Ecto neural progenitor cell (in vitro differentiated cells): ENCODE results near the gene FAT3.

Experiments
- DNase-seq: peaks from one replicate; pipeline ENCODE4 v3.0.0-alpha.2; 2018; ENCODE audit warnings: low spot score

FAT3 gene

DNA sequence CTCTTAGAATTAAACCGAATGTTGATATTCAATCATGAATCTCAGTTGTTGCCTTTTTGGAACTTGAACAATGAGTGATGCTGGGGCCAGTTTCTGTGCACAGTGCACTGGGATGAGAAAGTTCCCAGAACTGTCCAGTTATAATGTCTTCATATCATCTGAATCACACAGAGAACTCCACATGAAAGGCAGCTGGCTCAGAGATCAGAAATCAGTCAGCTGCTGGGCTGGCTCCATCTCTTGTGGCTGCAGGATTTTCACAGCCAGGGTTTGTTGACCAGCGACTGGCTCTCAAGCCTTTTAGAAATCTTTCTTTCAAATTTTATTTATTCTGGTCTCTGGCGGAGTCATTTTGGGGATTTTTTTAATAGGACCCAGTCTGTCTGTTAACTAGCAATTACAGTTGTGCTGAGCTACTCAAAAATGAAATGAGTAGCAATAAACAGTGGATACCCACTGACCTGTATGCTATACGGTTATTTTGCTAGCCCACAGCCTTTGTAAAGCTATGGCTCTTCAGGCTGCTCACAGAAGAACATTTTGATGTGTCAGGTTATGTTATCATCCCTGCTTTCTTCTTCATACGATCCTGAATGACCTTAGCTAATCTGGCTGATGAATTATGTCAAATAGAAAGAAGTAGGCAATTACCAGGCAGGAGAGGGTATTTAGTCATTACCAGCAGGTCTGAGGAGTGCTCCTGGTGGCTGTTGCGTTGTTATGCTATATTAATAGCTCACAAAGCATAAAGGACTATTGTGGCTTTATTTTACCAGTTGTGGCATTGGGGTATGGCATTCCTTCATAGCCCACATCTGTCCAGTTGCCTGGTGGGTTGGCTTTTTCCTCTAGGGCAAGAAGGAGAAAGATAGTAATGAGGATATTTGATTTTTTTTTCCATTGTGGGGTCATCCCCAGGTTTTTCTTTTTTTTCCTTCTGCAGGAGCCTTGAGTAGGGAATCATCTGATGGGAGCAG is 3.6 kb downstream of the FAT3 start:
- no peak for DNase-seq

DNA sequence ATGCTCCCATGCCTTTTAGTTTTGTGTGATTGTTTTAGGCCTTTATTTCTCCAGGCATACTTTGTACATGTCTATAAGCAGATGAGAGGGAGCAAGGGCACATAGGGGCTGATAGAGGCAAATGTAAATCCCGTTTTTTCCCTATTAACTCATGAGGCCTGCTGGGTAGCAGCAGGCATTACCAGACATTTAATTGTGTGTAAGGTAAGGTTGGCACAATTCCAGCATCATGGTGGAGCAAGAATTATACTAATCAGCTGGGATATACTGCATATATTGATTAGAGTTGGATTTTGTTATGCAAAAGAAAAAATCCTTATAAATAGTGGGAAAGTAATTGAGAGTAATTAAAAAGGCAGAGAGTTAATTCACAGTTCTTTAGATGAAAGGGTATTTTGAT is 12.2 kb downstream of the FAT3 start:
- DNase-seq = no peak

DNA sequence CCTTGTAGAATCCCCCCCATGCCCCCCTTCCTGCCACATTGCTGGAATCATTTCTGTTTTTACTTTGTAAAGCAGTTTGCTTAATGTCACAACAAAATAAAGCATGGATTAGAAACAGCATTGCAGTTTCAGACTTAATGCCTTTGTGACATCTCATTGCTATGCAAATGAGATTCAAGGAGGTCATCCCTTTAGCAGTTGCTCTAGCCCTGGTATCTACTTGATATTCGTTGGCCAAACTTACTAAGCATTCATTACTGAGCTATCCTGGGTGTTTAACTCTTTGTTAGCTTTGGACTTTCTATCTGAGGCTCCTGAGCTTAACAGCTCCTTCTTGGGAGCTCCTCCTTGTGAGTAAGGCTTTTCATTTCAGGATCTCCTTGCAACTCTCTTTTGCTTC is 16.3 kb downstream of the FAT3 start:
- no peak for DNase-seq

DNA sequence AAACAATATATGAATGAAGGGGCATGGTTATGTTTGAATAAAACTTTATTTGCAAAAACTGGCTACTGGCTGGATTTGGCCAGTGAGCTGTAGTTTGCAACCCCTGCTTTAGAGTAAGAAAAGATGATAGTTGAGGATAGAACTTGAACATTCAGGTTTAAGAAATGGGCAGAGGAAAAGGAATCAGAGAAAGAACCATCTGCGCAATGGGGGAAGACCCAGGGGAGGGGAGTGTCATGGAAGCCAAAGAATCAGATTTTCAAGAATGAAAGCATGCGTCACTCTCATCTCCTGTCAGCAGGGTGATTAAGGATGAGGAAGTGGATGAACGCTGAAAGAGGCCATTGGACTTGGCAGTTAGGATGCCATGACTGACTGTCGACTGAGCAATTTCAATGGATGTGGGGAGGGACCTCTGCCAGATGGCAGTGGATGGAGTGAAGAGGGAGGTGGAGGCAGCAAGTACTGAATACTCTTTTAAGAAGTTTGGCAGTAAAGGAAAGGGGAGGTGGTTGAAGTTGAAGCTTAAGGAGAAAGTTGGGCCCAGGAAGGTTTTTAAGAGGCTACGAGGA is 21.2 kb downstream of the FAT3 start:
- DNase-seq = no peak

DNA sequence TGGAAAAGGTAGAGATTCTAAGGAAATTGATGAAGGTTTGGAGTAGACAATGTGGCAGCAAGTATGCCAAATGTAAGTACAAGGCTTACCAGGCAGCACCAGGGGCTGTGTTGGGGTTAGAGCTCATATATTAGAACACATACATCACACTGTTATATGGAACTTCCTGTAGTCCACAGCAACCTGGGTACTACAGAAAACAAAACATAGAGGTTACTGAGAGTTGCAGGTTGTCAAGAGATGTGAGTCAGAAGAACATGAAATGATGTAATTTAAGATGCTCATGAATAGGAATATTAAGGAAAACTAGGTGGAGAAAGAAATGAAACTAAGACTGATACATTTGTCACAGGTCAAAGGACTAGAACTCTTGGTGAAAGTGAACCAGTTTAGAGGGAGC is 22.0 kb downstream of the FAT3 start:
- no peak for DNase-seq

DNA sequence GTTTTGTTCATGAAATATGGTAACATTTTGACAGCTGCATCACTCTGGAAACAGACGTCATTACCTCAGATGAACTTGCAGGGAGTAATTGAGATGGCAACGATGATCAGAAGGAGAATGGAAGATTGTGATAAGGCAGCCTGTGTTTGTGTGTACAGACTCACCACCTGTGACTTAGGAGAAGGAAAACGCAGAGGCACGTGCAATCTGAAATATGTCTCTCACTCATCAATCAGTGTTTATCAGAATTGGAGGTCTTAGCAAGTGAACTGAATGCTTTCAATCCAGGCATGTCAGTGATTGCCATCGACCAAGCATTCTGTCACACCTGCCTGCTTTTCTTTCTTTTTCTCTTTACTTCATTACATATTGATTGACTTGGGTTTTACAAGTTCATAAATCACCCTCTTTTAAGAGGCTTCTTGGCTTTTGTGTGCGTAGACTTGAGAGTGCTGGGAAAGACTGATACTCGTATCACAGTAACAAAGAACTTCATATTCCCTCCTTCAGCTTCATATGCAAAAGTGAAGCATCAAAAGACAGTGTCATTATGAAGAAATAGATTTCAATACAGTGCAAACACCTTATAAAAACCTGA is 24.6 kb downstream of the FAT3 start:
- DNase-seq = no peak

DNA sequence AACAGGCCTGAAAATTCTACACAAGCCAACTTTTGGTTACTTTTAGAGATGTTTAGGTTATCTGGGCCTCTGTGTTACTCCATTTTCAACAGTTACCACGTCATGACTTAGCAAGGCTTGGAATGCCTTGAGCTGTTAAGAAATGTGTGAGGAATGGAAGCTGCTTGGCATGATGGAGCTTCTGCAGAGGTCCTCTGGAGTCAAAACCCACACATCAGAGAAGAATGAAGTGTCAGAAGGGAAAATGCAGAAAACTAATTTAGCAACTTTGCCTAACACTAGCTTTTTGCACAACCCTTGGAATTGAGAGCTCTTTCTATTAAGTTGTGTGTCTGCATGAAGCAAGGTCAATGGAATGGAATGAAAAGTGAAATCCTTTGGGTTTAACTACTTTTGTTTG is 27.4 kb downstream of the FAT3 start:
- no peak for DNase-seq

DNA sequence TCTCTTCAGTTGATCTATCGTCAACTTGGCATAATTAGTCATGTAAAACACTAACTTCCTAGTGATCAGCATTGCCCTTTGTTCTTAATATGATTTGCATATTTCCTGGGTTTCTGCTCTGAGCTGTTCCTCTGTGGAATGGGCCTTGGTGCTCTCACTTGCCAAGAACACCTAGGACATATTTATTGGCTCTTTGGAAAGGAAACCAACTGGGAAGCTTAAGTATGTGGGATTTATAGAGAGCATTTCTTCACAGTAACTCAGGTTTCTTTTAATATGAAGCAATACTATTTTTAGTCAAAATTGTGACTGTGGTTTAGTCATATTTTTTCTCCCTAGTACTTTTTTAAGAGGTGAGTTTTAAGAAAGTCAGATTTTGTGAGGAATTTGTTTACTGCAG is 28.8 kb downstream of the FAT3 start:
- DNase-seq = no peak

DNA sequence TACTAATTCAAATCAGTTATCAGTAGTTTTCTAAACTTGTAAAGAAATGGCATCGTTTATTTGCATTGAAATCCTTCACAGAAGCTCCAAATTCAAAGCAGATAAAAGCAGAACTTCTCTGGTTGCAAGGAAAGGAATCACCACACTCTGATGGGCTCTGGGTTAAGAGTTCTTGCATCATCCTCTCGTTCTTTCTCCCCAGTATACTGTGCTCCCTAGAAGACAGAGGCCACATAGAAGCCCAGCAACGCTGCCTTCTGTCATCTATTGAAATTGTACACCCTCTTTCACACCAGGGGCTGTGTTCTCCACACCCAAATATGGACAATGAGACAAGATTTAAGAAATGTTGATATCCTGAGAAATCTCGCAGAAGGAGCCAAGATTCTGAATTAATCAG is 29.3 kb downstream of the FAT3 start:
- no peak for DNase-seq

DNA sequence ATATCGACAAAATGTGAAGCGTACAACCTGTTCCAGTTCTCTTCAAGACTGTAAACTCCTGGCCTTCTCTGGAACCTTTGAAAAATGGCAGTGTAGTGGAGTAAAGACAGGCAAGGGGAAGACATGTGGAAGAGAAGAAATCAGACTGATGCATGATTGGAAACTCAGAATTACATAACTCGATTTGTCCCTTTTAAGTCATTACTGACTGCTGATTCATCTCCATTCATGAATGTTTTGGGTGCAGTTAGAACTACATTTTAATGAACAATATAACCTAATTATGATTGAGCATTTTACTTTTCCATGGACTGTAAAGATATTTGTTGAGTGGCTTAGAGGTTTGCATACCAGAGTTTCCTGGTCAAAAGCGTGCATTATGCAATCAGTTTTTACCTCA is 32.9 kb downstream of the FAT3 start:
- DNase-seq = no peak

DNA sequence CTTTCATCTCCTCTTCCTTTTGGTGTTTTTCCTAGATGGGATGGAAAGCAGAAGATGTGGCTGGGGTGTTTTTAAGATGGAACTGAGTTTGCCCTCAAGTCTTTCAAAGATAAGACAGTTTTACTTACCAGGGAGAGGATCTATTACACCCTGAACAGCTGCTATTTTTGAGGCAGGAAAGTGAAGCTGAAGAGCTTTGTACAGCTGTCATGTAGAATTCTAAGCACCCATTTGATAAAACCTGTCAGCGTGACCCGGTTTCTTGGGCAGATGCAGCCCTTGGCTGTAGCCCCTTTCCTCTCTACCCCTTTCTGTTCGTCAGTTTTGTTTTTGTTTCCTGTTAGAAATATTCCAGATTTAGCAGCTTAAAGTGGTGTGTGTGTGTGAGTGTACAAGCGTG is 35.2 kb downstream of the FAT3 start:
- no peak for DNase-seq

DNA sequence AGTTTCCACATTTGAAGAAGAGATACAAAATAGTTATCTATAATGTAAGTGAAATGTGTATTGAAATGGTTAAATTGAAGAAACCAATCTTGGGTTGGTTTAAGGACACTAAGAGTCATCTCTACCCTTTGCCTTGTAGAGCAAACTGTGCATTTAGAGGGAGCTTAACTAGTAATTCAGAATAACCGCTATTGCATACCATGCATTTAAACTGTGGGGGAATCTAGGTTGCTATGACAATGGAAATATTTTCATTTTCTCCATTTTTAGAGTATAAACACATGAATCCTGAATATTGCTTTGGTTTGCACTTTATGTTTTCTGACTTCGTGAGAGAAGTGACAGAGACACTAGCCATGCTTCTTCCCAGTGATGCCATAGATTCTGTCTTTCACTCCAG is 39.7 kb downstream of the FAT3 start:
- no peak for DNase-seq

DNA sequence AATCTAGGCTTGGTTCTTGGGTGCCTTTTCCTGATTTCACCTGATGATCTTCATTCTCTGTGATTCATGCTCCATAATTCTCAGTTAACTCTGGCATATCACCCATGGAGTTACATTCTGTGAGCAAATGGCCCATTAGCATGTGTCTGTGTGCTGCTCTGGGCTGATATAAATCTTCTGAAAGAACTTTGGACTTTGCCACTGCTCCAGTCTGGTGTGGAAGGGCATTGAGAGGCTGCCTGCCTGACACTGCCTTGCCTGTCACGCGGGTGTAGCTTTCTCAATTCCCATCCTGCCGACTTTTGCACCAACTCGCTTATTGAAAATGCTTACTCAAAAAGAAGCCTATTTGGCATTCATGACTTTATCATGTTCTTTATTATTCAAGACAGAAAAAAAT is 42.2 kb downstream of the FAT3 start:
- no peak for DNase-seq

DNA sequence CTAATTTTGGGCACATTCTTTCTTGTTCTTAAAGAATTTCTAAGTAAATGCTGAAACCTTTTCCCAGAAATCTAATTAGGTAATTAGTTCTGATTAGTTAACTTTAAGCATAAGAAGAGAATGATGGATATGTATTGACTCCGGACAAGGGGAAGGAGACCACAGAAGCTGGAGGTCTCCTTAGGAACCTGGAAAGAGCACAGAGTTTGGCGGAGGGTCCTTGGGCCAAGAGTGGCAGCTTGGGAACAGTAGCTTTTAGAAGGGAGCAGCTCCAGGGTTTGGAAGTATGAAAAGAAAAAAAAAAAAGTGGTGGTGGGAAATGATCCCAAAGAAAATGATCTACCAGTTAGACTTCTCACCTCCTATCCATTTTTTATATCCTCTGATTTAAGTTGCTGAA is 42.7 kb downstream of the FAT3 start:
- no peak for DNase-seq

DNA sequence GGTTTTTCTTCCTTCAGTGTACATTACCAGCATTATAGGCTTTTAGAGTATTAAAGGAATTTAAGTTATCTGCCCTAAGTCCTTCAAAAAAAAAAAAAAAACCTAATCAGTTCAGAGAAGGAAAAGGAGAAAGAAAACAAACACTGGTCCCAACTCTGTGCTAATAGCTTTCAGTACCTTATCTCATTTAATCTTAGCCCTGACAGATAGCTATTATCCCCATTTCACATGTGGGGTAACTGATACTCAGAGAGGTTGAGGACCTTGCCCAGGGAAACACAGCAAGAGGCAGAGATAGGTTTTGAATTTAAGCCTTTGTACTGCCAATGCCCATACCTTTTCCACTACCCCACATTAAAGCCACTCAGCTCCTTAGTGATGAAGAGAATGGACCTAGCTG is 43.4 kb downstream of the FAT3 start:
- DNase-seq = no peak

DNA sequence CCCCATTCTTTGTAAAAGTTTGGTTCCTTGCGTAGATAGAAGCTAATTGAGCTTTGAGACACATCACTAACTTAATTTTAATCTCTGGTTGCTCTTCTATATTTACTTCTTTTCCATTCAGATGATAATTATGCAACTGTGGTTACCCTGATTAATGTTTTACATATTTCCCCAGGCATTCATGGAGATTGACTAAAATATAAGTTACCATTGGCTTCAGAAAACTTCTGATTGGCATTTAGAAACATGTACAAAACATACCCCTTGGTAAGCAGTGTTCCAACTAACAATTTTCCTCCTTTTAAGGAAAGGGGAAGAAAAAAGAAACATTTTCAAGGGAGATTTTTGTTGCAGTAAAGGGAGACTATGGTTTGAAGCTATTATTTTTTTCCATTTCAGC is 43.9 kb downstream of the FAT3 start:
- no peak for DNase-seq

DNA sequence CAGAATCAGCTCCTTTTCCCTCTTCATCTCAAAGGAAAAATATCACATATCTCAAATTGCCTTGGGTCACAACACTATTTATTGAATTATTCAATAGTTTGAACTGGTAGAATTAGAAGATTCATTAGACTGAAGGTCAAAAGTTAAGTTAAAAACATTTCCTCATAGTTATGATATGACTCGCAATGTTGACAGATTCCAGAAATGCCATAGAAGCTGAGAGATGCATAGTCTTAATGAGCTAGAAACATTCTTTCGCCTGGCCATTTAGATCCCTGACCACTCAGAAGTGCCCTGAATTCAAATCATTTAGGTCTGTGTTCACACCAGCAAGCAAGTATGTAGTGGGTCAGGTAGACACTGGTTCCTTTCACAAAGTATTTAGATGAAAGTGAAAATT is 44.4 kb downstream of the FAT3 start:
- DNase-seq = no peak

DNA sequence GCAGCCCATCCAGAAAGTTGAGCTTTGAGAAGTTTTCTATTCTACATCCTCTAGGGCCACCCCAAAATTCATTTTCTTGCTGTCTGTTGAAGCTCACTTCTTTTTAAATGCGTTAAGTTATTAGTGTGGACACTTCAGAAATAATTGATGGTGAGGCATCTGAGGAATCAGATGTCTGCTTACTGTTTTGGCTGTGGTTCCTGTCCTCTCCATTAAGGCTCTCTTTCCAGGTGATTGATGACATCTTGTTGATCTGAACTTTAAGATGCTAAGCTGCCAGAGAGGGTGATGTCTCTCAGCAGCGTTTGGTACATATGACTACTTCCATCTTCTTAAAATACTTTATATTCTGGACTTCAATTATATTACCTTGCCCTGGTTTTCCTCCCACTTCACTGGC is 45.2 kb downstream of the FAT3 start:
- no peak for DNase-seq

DNA sequence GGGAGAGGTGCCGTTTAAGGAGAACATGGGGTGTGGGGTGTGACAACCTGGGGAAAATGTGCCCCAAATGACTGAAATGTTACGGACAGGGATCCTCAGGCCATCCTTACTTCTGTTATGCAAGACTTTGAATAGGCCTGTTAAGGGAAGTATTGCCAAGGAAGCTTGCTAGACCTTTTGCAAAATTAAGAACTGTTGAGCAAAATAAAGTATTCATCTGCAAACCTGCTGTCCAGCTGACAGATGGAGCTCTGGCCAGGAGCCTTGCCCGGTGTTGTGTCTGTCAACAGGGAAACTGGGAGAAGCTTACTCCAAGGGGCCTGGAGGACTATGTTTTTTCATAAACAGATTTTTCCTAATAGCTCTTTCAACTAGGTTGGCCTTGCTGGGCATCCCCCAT is 48.0 kb downstream of the FAT3 start:
- no peak for DNase-seq
